Measurements from ENCODE around the gene SLC1A7.

Gene SLC1A7

GRCh38 chr1:53061859-53062707 is 80.4 kb downstream of the SLC1A7 start, which contains the start of gene PODN:
TSS of gene PODN (plus strand) at chr1:53062213. CDS start at chr1:53069856, 7,643 bp downstream.
- H3K4me3 ChIP-seq (ENCODE audit: low read depth, low read length): peak within 1 kb of the TSS; percentile 52
- no peak for DNase-seq (ENCODE audit: low read depth)
- in situ Hi-C loops (cut with HindIII; ENCODE audit: low sequenced_read_pairs): no loop called here
- TF ChIP-seq, protein P1, sequence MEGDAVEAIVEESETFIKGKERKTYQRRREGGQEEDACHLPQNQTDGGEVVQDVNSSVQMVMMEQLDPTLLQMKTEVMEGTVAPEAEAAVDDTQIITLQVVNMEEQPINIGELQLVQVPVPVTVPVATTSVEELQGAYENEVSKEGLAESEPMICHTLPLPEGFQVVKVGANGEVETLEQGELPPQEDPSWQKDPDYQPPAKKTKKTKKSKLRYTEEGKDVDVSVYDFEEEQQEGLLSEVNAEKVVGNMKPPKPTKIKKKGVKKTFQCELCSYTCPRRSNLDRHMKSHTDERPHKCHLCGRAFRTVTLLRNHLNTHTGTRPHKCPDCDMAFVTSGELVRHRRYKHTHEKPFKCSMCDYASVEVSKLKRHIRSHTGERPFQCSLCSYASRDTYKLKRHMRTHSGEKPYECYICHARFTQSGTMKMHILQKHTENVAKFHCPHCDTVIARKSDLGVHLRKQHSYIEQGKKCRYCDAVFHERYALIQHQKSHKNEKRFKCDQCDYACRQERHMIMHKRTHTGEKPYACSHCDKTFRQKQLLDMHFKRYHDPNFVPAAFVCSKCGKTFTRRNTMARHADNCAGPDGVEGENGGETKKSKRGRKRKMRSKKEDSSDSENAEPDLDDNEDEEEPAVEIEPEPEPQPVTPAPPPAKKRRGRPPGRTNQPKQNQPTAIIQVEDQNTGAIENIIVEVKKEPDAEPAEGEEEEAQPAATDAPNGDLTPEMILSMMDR (IDR thresholded peaks at IDR 0.05; ENCODE audit: low read depth, low read length, missing control alignments): no peak

GRCh38 chr1:53061123-53061858 is 81.1 kb downstream of the SLC1A7 start:
- in situ Hi-C loops (cut with HindIII; ENCODE audit: low sequenced_read_pairs): no loop called here
- H3K4me3 ChIP-seq (ENCODE audit: low read depth, low read length): peak overlapping the region; percentile 52
- no peak for DNase-seq (ENCODE audit: low read depth)
- TF ChIP-seq, protein P1 (IDR thresholded peaks at IDR 0.05; ENCODE audit: low read depth, low read length, missing control alignments): no peak

DNA sequence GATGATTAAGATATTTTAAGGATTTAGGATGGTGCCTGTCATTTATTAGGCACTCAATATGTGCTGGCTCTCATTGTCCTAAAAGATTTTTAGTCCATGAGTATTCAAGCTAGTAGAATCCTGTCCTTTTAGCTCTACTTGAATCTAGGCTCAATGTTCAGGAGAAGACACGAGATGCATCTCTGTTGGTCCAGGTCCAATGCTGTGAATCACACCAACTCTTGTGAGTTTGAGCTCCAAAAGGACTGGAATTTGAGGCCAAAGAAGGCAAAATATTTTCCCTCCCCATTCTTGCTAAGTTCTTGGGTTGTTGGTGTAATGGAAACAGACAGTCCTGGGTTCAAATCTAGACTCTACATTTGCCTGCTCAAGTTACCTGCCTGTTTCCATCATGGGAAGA is 81.9 kb downstream of the SLC1A7 start:
- no peak for DNase-seq (ENCODE audit: low read depth)
- in situ Hi-C loops (cut with HindIII; ENCODE audit: low sequenced_read_pairs): no loop called here
- H3K4me3 ChIP-seq (ENCODE audit: low read depth, low read length): no peak overlapping the region
- TF ChIP-seq, protein P1 (IDR thresholded peaks at IDR 0.05; ENCODE audit: low read depth, low read length, missing control alignments): no peak

DNA sequence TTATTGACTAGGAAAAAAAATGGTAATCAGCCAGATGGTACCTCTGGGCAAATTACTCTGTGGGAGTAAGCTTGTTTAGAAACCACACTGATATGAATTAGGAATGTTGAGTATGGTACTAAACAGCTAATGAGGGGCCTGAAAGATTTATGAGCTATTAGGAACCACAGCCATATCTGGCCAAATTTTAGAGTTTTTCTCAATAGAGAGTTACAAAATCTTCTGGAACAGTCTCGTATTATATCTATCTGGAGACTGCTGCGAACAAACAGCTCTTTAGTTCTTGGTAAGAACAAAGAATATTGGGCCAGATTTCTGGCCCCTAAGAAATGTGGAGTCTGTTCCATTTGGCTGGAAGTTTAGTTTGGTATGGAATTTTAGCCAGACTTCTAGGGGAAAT is 85.3 kb downstream of the SLC1A7 start:
- DNase-seq (ENCODE audit: low read depth): no peak
- H3K4me3 ChIP-seq (ENCODE audit: low read depth, low read length): no peak overlapping the region
- in situ Hi-C loops (cut with HindIII; ENCODE audit: low sequenced_read_pairs): no loop called here
- TF ChIP-seq, protein P1 (IDR thresholded peaks at IDR 0.05; ENCODE audit: low read depth, low read length, missing control alignments): no peak

GRCh38 chr1:53051676-53052075 is 90.8 kb downstream of the SLC1A7 start:
- TF ChIP-seq, protein P1 (IDR thresholded peaks at IDR 0.05; ENCODE audit: low read depth, low read length, missing control alignments): no peak
- in situ Hi-C loops (cut with HindIII; ENCODE audit: low sequenced_read_pairs): no loop called here

DNA sequence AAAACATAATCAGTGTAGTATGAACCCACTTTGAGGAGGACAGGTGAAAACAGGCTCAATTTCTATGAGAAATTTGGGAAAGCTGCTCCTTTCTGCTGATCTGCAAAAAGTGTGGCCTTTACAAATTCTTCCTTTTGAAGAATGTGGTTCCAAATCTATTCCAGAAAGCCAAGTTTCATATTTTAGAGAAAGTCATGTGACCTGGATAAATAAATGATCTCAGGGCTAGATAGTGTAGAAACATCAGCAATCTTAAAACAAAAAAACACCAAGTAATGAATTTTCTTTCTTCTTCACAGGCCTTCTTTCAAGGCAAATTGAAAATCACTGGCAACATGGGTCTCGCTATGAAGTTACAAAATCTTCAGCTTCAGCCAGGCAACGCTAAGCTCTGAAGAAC is 92.1 kb downstream of the SLC1A7 start:
- in situ Hi-C loops (cut with HindIII; ENCODE audit: low sequenced_read_pairs): no loop called here
- TF ChIP-seq, protein P1 (IDR thresholded peaks at IDR 0.05; ENCODE audit: low read depth, low read length, missing control alignments): no peak
- no peak for DNase-seq (ENCODE audit: low read depth)
- no peak overlapping the region for H3K4me3 ChIP-seq (ENCODE audit: low read depth, low read length)

More at GRCh38 chr1:53051676-53052075, 90.8 kb downstream of the SLC1A7 start:
- no peak overlapping the region for H3K4me3 ChIP-seq (ENCODE audit: low read depth, low read length)
- DNase-seq (ENCODE audit: low read depth): no peak
